ENCODE measurements around the gene COX6B2. TPM values are rescaled to one million over a fixed set of nuclear protein-coding genes. Genes with fewer than 3 reads are reported as not detected.

COX6B2 gene
- polyA plus RNA-seq, 1 of the 3 experiments (the other 2 are of a cell fraction): 0.74 TPM

DNA sequence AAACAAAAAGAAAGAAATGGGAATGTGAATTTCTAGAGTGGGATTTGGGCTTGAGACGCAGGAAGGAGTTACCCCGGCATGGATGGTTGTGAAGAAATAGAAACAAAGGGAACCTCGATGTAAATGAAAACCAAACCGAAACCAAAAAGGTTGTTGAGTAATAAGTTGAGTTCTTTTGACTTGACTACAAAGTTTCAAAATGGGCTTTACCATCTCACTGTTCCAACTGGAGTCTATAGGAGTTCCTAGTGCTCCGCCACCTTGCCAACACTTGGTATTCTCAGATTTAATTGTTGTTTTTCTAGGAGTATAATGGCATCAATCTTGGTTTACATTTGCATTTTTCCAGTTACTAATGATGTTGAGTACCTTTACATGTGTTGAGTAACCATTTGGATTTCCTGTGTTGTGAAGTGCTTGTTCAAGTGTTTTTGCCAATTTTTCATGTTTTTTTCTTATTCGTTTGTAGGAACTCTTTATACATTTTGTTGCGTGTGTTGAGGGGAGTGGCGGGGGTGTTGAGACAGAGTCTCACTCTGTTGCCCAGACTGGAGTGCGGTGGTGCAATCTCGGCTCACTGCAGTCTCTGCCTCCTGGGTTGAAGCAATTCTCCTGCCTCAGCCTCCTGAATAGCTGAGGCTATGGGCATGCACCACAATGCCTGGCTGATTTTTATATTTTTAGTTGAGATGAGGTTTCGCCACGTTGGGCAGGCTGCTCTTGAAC is 43.8 kb upstream of the COX6B2 start (continued):
- TF ChIP-seq EZH2phosphoT487 (IDR thresholded peaks at IDR 0.05; ENCODE audit: borderline replicate concordance, low read depth): no peak
- TF ChIP-seq, protein P1, sequence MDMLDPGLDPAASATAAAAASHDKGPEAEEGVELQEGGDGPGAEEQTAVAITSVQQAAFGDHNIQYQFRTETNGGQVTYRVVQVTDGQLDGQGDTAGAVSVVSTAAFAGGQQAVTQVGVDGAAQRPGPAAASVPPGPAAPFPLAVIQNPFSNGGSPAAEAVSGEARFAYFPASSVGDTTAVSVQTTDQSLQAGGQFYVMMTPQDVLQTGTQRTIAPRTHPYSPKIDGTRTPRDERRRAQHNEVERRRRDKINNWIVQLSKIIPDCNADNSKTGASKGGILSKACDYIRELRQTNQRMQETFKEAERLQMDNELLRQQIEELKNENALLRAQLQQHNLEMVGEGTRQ (IDR thresholded peaks at IDR 0.05; ENCODE audit: borderline replicate concordance, low read depth, low read length): no peak
- no peak for TF ChIP-seq FOSL2 (IDR thresholded peaks at IDR 0.05; ENCODE audit: borderline replicate concordance, low read depth)
- no peak for TF ChIP-seq SIN3A (IDR thresholded peaks at IDR 0.05; ENCODE audit: borderline replicate concordance, low read depth, low read length)
- no peak for TF ChIP-seq MXI1 (IDR thresholded peaks at IDR 0.05; ENCODE audit: low read depth, low read length)
- no peak for TF ChIP-seq CHD2 (IDR thresholded peaks at IDR 0.05; ENCODE audit: low read length, partially characterized antibody)

DNA sequence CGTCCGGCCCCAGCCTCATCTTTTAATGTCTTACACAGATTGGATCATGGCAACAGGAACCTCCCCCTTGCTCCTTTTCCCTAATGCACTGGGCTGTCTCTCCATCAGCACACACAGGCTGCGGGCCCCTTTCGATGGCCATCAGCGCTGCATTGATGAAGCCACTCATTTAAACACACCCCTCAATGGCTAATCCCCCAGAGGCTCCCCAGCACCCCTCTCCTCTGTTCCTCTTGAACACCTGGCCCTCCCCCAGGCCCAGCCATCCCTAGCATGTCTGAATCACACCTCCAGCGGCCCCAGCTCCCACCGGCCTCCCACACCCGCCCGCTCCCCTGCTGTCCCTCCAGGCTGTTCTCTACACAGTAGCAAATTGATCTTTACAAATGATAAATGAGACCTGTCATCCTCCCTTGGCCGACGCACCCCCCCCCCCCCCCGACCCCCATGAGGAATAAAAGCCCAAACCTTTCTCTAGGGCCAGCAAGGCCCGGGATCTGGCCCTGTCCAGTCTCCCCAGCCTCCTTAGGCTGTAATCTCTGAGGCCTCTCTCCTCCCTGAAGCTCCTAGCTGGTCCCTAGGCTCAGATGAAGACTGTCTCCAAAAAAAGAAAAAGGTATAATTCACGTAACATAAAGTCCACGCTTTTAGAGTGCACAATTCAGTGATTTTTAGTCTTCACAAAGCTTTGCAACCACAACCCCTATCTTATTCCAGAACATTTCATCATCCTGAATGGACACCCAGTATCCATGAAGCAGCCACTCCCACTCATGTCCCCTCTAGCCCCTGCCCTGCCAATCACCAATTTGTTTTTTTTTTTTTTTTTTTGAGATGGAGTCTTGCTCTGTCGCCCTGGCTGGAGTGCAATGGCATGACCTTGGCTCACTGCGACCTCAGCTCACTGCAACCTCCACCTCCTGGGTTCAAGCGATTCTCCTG is 38.6 kb upstream of the COX6B2 start:
- H3K9me2 ChIP-seq: no peaks in the 10 kb centered on the region
- POLR2A ChIA-PET: interaction anchor here (0.7 to 4.5 kb wide), 2 partner anchors 9 to 14 kb away, joined by 4 to 33 read pairs; partner anchors contain the start of gene UBE2S
- H3K27ac ChIP-seq (ENCODE audit: low read depth in 2 of 2, low read length in 1 of 2): no peak overlapping the region
- peaks cover 14 to 28% of the 10 kb centered on the region in 2 experiments; a peak in 3 of 4 replicates for H3K4me1 ChIP-seq (ENCODE audit: control insufficient read depth in 1 of 2, insufficient read depth in 2 of 2, low read depth in 1 of 2, low read length in 1 of 2)
- peaks cover 24 to 30% of the 10 kb centered on the region in 2 experiments for H3K36me3 ChIP-seq (replicated peaks in 1 of 2; ENCODE audit: control insufficient read depth in 1 of 2, insufficient read depth in 2 of 2, low read length in 1 of 2)
- H3K9ac ChIP-seq: no peak overlapping the region
- H2AFZ ChIP-seq (ENCODE audit: low read depth): no peak overlapping the region
- TF ChIP-seq, protein P2, sequence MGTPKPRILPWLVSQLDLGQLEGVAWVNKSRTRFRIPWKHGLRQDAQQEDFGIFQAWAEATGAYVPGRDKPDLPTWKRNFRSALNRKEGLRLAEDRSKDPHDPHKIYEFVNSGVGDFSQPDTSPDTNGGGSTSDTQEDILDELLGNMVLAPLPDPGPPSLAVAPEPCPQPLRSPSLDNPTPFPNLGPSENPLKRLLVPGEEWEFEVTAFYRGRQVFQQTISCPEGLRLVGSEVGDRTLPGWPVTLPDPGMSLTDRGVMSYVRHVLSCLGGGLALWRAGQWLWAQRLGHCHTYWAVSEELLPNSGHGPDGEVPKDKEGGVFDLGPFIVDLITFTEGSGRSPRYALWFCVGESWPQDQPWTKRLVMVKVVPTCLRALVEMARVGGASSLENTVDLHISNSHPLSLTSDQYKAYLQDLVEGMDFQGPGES (IDR thresholded peaks at IDR 0.05; ENCODE audit: low read depth, low read length): no peak
- TF ChIP-seq, protein P3, sequence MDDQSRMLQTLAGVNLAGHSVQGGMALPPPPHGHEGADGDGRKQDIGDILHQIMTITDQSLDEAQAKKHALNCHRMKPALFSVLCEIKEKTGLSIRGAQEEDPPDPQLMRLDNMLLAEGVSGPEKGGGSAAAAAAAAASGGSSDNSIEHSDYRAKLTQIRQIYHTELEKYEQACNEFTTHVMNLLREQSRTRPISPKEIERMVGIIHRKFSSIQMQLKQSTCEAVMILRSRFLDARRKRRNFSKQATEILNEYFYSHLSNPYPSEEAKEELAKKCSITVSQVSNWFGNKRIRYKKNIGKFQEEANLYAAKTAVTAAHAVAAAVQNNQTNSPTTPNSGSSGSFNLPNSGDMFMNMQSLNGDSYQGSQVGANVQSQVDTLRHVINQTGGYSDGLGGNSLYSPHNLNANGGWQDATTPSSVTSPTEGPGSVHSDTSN (IDR thresholded peaks at IDR 0.05): no peak
- TF ChIP-seq EP300 (IDR thresholded peaks at IDR 0.05; ENCODE audit: borderline replicate concordance in 1 of 2, low read depth in 1 of 2, low read length in 1 of 2): no peak
- TF ChIP-seq MEF2A (IDR thresholded peaks at IDR 0.05; ENCODE audit: borderline replicate concordance, low read depth): no peak
- TF ChIP-seq TEAD4 (IDR thresholded peaks at IDR 0.05; ENCODE audit: borderline replicate concordance, insufficient read depth): no peak
- no peak for TF ChIP-seq NFIC (IDR thresholded peaks at IDR 0.05; ENCODE audit: borderline replicate concordance)
- TF ChIP-seq, protein P1 (IDR thresholded peaks at IDR 0.05; ENCODE audit: borderline replicate concordance, low read depth, low read length): no peak
- TF ChIP-seq, protein P4, sequence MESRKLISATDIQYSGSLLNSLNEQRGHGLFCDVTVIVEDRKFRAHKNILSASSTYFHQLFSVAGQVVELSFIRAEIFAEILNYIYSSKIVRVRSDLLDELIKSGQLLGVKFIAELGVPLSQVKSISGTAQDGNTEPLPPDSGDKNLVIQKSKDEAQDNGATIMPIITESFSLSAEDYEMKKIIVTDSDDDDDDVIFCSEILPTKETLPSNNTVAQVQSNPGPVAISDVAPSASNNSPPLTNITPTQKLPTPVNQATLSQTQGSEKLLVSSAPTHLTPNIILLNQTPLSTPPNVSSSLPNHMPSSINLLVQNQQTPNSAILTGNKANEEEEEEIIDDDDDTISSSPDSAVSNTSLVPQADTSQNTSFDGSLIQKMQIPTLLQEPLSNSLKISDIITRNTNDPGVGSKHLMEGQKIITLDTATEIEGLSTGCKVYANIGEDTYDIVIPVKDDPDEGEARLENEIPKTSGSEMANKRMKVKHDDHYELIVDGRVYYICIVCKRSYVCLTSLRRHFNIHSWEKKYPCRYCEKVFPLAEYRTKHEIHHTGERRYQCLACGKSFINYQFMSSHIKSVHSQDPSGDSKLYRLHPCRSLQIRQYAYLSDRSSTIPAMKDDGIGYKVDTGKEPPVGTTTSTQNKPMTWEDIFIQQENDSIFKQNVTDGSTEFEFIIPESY (IDR thresholded peaks at IDR 0.05; ENCODE audit: borderline replicate concordance, low read depth): no peak
- TF ChIP-seq, protein P5, sequence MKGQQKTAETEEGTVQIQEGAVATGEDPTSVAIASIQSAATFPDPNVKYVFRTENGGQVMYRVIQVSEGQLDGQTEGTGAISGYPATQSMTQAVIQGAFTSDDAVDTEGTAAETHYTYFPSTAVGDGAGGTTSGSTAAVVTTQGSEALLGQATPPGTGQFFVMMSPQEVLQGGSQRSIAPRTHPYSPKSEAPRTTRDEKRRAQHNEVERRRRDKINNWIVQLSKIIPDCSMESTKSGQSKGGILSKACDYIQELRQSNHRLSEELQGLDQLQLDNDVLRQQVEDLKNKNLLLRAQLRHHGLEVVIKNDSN (IDR thresholded peaks at IDR 0.05; ENCODE audit: borderline replicate concordance, low read depth): no peak
- no peak for TF ChIP-seq FOSL2 (IDR thresholded peaks at IDR 0.05; ENCODE audit: borderline replicate concordance, low read depth)
- H3K79me2 ChIP-seq (ENCODE audit: insufficient read depth): peaks cover 24% of the 10 kb centered on the region
- CTCF ChIA-PET: interaction anchor here (0.5 to 2.5 kb wide), 3 partner anchors 9 to 252 kb away, joined by 3 to 12 read pairs (median 3); no protein-coding TSS in a partner anchor
- peaks cover 44% of the 10 kb centered on the region for H4K20me1 ChIP-seq (ENCODE audit: insufficient read depth)
- H3K4me2 ChIP-seq: no peak overlapping the region
- 85% methylated on average over 18 of the region's 18 CpGs for WGBS (ENCODE audit: low lambda C conversion rate)
- no peaks in the 10 kb centered on the region for H3K27me3 ChIP-seq (ENCODE audit: insufficient read depth)
- peaks cover 42% of the 10 kb centered on the region for H3F3A ChIP-seq (replicated peaks; ENCODE audit: insufficient read depth)
- no peaks in the 10 kb centered on the region for H3K9me3 ChIP-seq
- DNase-seq: peak; percentile 42
- no peak overlapping the region for H3K4me3 ChIP-seq (ENCODE audit: low read depth in 2 of 2, low read length in 1 of 2)
